ENCODE data around the gene CST6.
A peak's percentile ranks its signal among the peaks of the same experiment; 100 is the strongest.

CST6 gene

DNA sequence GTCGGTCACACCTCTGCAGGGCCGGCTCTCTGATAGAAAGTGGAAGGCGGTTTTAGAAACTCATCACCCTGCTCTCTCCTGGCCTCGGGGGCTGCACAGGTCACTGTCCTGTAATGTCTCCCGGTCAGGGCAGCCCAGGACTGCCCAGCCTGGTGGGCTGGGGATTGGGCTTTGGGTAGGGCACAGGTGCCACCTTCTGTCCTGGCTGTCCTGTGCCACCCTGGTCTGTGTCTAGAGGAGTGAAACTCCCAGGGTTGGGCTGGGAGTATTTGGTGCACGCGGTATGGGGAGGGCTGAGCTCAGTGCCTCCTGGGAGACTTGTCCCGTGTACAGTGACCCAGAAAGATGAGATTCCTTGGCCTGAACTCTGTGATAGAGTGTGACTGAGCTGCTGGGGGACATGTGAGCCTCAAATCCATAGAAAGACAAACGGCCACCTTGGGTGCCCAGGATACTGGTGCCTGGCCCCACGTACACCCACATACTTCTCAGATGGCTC, 32.5 kb upstream of the CST6 start:
- ATAC-seq, result no peak
- no peak for TF ChIP-seq ZFP3 (CRISPR knock-in tag; IDR thresholded peaks at IDR 0.05)
- TF ChIP-seq, protein P1, sequence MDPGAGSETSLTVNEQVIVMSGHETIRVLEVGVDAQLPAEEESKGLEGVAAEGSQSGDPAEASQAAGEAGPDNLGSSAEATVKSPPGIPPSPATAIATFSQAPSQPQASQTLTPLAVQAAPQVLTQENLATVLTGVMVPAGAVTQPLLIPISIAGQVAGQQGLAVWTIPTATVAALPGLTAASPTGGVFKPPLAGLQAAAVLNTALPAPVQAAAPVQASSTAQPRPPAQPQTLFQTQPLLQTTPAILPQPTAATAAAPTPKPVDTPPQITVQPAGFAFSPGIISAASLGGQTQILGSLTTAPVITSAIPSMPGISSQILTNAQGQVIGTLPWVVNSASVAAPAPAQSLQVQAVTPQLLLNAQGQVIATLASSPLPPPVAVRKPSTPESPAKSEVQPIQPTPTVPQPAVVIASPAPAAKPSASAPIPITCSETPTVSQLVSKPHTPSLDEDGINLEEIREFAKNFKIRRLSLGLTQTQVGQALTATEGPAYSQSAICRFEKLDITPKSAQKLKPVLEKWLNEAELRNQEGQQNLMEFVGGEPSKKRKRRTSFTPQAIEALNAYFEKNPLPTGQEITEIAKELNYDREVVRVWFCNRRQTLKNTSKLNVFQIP (CRISPR knock-in tag; IDR thresholded peaks at IDR 0.05; ENCODE audit: borderline replicate concordance, low read depth), result no peak
- TF ChIP-seq ZNF565 (CRISPR knock-in tag; conservative IDR thresholded peaks at IDR 0.05; ENCODE audit: low read depth), result no peak
- TF ChIP-seq BACH2 (CRISPR knock-in tag; IDR thresholded peaks at IDR 0.05; ENCODE audit: borderline replicate concordance), result no peak
- TF ChIP-seq PPARA (CRISPR knock-in tag; IDR thresholded peaks at IDR 0.05; ENCODE audit: borderline replicate concordance), result no peak
- TF ChIP-seq TCF4 (CRISPR knock-in tag; IDR thresholded peaks at IDR 0.05; ENCODE audit: borderline replicate concordance), result no peak
- TF ChIP-seq, protein P2, sequence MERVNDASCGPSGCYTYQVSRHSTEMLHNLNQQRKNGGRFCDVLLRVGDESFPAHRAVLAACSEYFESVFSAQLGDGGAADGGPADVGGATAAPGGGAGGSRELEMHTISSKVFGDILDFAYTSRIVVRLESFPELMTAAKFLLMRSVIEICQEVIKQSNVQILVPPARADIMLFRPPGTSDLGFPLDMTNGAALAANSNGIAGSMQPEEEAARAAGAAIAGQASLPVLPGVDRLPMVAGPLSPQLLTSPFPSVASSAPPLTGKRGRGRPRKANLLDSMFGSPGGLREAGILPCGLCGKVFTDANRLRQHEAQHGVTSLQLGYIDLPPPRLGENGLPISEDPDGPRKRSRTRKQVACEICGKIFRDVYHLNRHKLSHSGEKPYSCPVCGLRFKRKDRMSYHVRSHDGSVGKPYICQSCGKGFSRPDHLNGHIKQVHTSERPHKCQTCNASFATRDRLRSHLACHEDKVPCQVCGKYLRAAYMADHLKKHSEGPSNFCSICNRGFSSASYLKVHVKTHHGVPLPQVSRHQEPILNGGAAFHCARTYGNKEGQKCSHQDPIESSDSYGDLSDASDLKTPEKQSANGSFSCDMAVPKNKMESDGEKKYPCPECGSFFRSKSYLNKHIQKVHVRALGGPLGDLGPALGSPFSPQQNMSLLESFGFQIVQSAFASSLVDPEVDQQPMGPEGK (CRISPR knock-in tag; IDR thresholded peaks at IDR 0.05; ENCODE audit: borderline replicate concordance), result no peak
- no peak for TF ChIP-seq ISL1 (CRISPR knock-in tag; IDR thresholded peaks at IDR 0.05)
- TF ChIP-seq RARB (CRISPR knock-in tag; IDR thresholded peaks at IDR 0.05), result no peak
- no peak for TF ChIP-seq ZC3H10 (CRISPR knock-in tag; IDR thresholded peaks at IDR 0.05)
- no peak for TF ChIP-seq GLIS3 (CRISPR knock-in tag; IDR thresholded peaks at IDR 0.05)
- no peak for TF ChIP-seq ZNF70 (CRISPR knock-in tag; IDR thresholded peaks at IDR 0.05)
- TF ChIP-seq, protein P3, sequence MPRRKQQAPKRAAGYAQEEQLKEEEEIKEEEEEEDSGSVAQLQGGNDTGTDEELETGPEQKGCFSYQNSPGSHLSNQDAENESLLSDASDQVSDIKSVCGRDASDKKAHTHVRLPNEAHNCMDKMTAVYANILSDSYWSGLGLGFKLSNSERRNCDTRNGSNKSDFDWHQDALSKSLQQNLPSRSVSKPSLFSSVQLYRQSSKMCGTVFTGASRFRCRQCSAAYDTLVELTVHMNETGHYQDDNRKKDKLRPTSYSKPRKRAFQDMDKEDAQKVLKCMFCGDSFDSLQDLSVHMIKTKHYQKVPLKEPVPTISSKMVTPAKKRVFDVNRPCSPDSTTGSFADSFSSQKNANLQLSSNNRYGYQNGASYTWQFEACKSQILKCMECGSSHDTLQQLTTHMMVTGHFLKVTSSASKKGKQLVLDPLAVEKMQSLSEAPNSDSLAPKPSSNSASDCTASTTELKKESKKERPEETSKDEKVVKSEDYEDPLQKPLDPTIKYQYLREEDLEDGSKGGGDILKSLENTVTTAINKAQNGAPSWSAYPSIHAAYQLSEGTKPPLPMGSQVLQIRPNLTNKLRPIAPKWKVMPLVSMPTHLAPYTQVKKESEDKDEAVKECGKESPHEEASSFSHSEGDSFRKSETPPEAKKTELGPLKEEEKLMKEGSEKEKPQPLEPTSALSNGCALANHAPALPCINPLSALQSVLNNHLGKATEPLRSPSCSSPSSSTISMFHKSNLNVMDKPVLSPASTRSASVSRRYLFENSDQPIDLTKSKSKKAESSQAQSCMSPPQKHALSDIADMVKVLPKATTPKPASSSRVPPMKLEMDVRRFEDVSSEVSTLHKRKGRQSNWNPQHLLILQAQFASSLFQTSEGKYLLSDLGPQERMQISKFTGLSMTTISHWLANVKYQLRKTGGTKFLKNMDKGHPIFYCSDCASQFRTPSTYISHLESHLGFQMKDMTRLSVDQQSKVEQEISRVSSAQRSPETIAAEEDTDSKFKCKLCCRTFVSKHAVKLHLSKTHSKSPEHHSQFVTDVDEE (CRISPR knock-in tag; IDR thresholded peaks at IDR 0.05), result no peak

DNA sequence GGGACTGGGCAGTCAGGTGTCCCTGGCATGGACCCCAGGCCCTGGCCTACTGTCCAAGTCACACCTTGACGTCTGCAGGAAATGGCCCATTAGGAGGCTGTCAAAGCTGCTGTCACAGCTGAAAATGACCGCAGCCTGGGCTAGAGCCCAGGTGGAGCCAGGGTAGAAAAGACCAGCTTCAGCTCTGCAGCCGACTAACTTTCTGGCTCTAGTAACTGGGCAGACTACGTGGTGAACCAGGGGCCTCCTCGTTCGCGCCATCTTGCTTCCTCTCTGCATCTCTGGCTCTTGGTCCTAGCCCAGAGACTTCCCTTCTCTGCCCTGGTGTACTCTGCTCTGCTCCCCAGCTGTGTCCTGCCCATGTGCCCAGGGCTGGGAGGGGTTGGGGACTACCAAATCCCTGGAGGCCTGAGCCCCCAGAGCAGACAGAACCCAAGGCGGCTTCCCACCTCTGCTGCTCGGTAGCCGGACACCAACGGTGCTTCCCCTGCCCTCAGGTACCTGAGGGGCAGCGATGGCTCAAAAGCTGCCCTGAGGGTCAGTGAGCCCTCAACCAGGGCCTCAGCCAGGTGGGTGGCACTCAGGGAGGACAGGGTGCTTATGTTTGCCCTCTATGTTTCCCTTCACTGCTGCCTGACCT, 30.6 kb upstream of the CST6 start:
- peak; percentile 7 for ATAC-seq
- TF ChIP-seq, protein P3 (CRISPR knock-in tag; IDR thresholded peaks at IDR 0.05), result no peak
- TF ChIP-seq OSR1 (CRISPR knock-in tag; IDR thresholded peaks at IDR 0.05) (no peak), PPARA (CRISPR knock-in tag; IDR thresholded peaks at IDR 0.05; ENCODE audit: borderline replicate concordance) (no peak), ESRRG (CRISPR knock-in tag; IDR thresholded peaks at IDR 0.05) (no peak), ARNTL (CRISPR knock-in tag; IDR thresholded peaks at IDR 0.05; ENCODE audit: borderline replicate concordance, low read depth) (no peak), TCF4 (CRISPR knock-in tag; IDR thresholded peaks at IDR 0.05; ENCODE audit: borderline replicate concordance) (no peak), ZNF70 (CRISPR knock-in tag; IDR thresholded peaks at IDR 0.05) (no peak), ZNF565 (CRISPR knock-in tag; conservative IDR thresholded peaks at IDR 0.05; ENCODE audit: low read depth) (no peak), GLIS3 (CRISPR knock-in tag; IDR thresholded peaks at IDR 0.05) (no peak), SNAI2 (CRISPR knock-in tag; IDR thresholded peaks at IDR 0.05) (no peak), ZC3H10 (CRISPR knock-in tag; IDR thresholded peaks at IDR 0.05) (no peak), ZNF8 (CRISPR knock-in tag; IDR thresholded peaks at IDR 0.05) (no peak), ZFP30 (CRISPR knock-in tag; IDR thresholded peaks at IDR 0.05) (no peak), BACH2 (CRISPR knock-in tag; IDR thresholded peaks at IDR 0.05; ENCODE audit: borderline replicate concordance) (no peak), ISL1 (CRISPR knock-in tag; IDR thresholded peaks at IDR 0.05) (no peak), RARB (CRISPR knock-in tag; IDR thresholded peaks at IDR 0.05) (no peak)
- TF ChIP-seq, protein P2 (CRISPR knock-in tag; IDR thresholded peaks at IDR 0.05; ENCODE audit: borderline replicate concordance), result no peak
- TF ChIP-seq, protein P1 (CRISPR knock-in tag; IDR thresholded peaks at IDR 0.05; ENCODE audit: borderline replicate concordance, low read depth), result no peak
- TF ChIP-seq, protein P4, sequence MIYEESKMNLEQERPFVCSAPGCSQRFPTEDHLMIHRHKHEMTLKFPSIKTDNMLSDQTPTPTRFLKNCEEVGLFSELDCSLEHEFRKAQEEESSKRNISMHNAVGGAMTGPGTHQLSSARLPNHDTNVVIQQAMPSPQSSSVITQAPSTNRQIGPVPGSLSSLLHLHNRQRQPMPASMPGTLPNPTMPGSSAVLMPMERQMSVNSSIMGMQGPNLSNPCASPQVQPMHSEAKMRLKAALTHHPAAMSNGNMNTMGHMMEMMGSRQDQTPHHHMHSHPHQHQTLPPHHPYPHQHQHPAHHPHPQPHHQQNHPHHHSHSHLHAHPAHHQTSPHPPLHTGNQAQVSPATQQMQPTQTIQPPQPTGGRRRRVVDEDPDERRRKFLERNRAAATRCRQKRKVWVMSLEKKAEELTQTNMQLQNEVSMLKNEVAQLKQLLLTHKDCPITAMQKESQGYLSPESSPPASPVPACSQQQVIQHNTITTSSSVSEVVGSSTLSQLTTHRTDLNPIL (CRISPR knock-in tag; IDR thresholded peaks at IDR 0.05; ENCODE audit: low read depth), result no peak
- TF ChIP-seq, protein P5, sequence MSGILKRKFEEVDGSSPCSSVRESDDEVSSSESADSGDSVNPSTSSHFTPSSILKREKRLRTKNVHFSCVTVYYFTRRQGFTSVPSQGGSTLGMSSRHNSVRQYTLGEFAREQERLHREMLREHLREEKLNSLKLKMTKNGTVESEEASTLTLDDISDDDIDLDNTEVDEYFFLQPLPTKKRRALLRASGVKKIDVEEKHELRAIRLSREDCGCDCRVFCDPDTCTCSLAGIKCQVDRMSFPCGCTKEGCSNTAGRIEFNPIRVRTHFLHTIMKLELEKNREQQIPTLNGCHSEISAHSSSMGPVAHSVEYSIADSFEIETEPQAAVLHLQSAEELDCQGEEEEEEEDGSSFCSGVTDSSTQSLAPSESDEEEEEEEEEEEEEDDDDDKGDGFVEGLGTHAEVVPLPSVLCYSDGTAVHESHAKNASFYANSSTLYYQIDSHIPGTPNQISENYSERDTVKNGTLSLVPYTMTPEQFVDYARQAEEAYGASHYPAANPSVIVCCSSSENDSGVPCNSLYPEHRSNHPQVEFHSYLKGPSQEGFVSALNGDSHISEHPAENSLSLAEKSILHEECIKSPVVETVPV (CRISPR knock-in tag; IDR thresholded peaks at IDR 0.05), result no peak
